Cardiac muscle cell (in vitro differentiated cells and primary cell): ENCODE data around the gene CTNS. TPM values are rescaled to one million over a fixed set of nuclear protein-coding genes. Genes with fewer than 3 reads are reported as not detected.

Experiments
- DNase-seq, 2 donors: peaks; one replicate each; pipeline versions ENCODE4 v3.0.0 to v3.0.0-alpha.2; 2010 to 2017; ENCODE audit warnings: low read depth in 1 of 2, low spot score in 1 of 2
- H3K27ac ChIP-seq: fragments of 200-600 bp; sonication (generic); 2 replicates; pipeline ENCODE4 v1.5.1; 2016
- H3K27me3 ChIP-seq: fragments of 200-600 bp; sonication (generic); 2 replicates; pipeline ENCODE4 v1.6.0; 2016; ENCODE audit warnings: control low read depth
- H3K36me3 ChIP-seq: fragments of 200-600 bp; sonication (generic); 2 replicates; pipeline ENCODE4 v1.5.1; 2016; ENCODE audit warnings: control low read depth
- H3K4me1 ChIP-seq: fragments of 200-600 bp; sonication (generic); 2 replicates; pipeline ENCODE4 v1.8.1; 2017; ENCODE audit warnings: low read depth, mild to moderate bottlenecking, mixed run types
- H3K4me3 ChIP-seq: fragments of 200-600 bp; sonication (generic); 2 replicates; pipeline ENCODE4 v1.5.1; 2016; ENCODE audit warnings: mild to moderate bottlenecking
- H3K9me3 ChIP-seq: fragments of 200-600 bp; sonication (generic); 2 replicates; pipeline ENCODE4 v1.5.1; 2017; ENCODE audit warnings: low read depth, mild to moderate bottlenecking, control low read depth
- polyA plus RNA-seq: library from polyadenylated mRNA; unstranded; fragments of >200 nt; fragmentation: Nextera tagmentation; extraction: Ambion mirVana; gene quantifications from 2 replicates; pipeline ENCODE4 v1.2.1, GENCODE V29; 2016
- total RNA-seq: library from RNA; depleted of rRNA; stranded (reverse); fragments of >200 nt; gene quantifications from 2 replicates; pipeline ENCODE4 v1.2.3, GENCODE V29; 2016
- TF ChIP-seq, protein P1 (sequence below): IDR thresholded peaks from 2 replicates; pipeline ENCODE4 v1.5.1; 2012; ENCODE audit warnings: low read depth, mild to moderate bottlenecking, low read length

CTNS gene
- total and polyA plus RNA-seq, 2 experiments from 2014 or later = 17.8 to 21.1 TPM

DNA sequence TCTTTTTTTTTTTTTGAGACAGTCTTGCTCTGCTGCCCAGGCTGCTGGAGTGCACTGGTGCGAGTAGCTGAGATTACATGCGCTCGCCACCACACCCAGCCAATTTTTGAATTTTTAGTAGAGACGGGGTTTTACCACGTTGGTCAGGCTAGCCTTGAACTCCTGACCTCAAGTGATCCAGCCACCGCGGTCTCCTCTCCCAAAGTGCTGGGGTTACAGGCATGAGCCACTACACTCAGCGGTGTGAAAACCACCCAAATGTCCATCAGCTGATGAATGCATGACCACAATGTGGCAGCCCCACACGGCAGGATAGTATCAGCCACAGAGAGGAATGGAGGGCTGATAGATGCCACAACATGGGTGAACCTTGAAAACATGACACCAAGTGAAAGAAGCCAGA lies 57.3 kb downstream of the CTNS start:
- H3K4me3 ChIP-seq = no peak overlapping the region
- peaks cover 8% of the 10 kb centered on the region for H3K4me1 ChIP-seq
- DNase-seq = no peak
- H3K9me3 ChIP-seq = no peaks in the 10 kb centered on the region
- H3K27me3 ChIP-seq = peaks cover 51% of the 10 kb centered on the region
- no peak overlapping the region for H3K27ac ChIP-seq
- TF ChIP-seq, protein P1, sequence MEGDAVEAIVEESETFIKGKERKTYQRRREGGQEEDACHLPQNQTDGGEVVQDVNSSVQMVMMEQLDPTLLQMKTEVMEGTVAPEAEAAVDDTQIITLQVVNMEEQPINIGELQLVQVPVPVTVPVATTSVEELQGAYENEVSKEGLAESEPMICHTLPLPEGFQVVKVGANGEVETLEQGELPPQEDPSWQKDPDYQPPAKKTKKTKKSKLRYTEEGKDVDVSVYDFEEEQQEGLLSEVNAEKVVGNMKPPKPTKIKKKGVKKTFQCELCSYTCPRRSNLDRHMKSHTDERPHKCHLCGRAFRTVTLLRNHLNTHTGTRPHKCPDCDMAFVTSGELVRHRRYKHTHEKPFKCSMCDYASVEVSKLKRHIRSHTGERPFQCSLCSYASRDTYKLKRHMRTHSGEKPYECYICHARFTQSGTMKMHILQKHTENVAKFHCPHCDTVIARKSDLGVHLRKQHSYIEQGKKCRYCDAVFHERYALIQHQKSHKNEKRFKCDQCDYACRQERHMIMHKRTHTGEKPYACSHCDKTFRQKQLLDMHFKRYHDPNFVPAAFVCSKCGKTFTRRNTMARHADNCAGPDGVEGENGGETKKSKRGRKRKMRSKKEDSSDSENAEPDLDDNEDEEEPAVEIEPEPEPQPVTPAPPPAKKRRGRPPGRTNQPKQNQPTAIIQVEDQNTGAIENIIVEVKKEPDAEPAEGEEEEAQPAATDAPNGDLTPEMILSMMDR = no peak
- H3K36me3 ChIP-seq = no peaks in the 10 kb centered on the region

DNA sequence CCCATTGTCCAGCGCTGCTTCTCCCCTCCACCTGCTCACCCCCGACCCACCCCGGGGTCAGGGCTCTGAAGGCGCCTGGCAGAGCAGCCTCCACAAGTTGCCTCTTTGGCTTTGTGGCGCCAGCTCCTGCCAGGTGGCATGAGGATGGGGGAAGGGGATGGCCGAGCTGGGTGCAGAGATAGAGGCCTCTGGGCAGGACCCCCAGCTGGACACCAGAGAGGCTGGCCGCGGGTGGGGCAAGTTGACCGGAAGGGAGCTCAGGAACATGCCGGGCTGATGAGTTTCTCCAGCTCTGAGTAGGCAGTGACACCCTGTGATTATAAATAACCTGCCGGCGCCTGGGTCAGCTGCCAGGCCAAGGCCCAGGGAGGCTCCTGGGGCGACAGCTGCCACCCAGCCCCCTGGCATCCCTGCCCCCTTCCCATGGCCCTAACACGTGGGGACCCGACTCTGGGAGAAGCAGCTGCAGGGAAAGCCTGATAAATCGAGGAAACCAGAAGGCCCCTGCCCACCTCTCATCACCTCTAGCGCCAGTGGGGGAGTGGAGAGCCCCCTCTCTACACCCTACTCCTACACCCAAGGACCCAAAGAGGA lies 58.7 kb downstream of the CTNS start:
- Histone ChIP-seq H3K4me1 (peaks cover 8% of the 10 kb centered on the region), H3K9me3 (no peaks in the 10 kb centered on the region), H3K27ac (no peak overlapping the region), H3K4me3 (peak overlapping the region; percentile 31), H3K27me3 (peaks cover 51% of the 10 kb centered on the region), H3K36me3 (no peaks in the 10 kb centered on the region)
- DNase-seq = no peak
- TF ChIP-seq, protein P1 = no peak

DNA sequence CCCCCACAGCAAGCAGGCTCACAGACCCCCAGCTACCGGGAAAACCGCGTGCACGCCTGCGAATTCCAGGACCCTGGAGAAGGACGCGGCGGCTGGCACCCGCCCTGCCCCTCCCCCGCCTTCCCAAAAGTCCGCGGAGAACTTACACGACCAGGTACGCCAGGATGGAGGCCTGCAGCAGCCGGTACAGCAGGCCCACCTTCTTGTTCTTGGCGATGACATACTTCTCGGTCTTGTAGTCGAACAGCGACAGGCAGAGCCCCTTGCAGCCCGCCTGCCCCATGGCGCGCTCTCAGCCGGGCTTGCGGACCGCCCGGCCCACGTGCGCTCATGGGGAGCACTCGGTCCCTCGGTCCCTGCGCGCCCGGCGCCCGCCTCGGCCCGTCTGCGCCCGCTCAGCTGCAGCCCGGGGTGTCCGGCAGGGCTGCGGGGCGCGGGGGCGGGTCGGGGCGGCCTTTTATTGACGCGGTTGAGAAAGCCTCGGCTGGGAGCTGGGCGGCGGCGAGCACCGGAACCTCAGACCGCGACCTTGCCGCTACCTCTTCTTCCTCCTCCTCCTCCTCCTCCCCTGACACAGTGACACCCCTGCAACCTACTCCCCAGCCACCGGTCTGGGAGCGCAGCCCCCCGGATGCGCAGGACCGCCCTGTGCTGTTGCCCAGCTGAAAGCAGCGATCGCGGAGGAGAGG lies 59.3 kb downstream of the CTNS start, which contains the start of gene P2RX5:
Gene P2RX5 (minus strand): TSS at position 433 of the 689 bp plus-strand sequence. CDS start 150 bp downstream, at position 283.
- Histone ChIP-seq H3K4me3 (peak within 1 kb of the TSS; percentile 31), H3K4me1 (peaks cover 8% of the 10 kb centered on the region), H3K9me3 (no peaks in the 10 kb centered on the region), H3K27ac (no peak within 1 kb of the TSS), H3K27me3 (peaks cover 51% of the 10 kb centered on the region), H3K36me3 (no peaks in the 10 kb centered on the region)
- DNase-seq = peak; percentile 13 to 61
- TF ChIP-seq, protein P1 = no peak

DNA sequence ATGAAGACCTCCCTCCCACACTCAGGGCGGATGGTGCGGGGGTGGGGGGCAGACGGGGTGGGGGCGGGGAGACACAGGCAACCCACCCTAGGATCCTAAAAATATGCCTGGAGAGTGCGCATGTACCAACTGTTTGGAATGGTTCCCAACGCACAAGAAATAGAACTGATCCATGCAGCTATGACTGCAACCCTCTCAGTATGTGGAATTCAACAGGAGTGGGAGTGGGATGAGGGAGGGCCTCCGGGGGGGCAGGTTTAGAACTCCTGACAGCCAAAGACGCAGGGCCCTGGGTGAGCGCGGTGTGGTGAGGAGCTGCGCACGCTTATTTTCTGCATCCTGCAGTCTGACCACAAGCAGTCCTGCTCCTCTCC lies 60.5 kb downstream of the CTNS start:
- DNase-seq = no peak
- peaks cover 8% of the 10 kb centered on the region for H3K4me1 ChIP-seq
- peaks cover 51% of the 10 kb centered on the region for H3K27me3 ChIP-seq
- H3K27ac ChIP-seq = no peak overlapping the region
- no peaks in the 10 kb centered on the region for H3K9me3 ChIP-seq
- H3K4me3 ChIP-seq = no peak overlapping the region
- TF ChIP-seq, protein P1 = no peak
- H3K36me3 ChIP-seq = no peaks in the 10 kb centered on the region

DNA sequence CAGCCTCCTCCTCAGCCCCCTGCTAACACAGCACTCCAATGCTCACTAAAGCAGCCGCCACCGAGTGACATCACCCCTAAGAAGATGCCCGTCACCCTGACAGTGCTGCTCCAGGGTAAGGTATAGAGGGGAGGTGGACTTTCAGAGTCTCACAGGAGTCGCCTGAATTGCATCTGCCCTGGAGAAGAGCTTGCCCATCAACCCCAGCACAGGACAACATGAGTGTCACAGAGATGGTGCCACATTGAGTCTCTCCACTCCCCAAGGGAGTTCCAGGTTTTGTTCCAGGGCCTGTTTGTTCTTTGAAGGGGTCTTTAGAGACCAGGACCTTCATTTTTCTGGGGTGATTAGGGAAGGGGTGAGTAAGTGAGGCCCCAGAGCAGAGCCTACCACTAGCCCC lies 61.6 kb downstream of the CTNS start:
- no peak for DNase-seq
- H3K4me3 ChIP-seq = no peak overlapping the region
- no peaks in the 10 kb centered on the region for H3K36me3 ChIP-seq
- H3K27ac ChIP-seq = no peak overlapping the region
- peaks cover 8% of the 10 kb centered on the region for H3K4me1 ChIP-seq
- H3K27me3 ChIP-seq = peaks cover 51% of the 10 kb centered on the region
- TF ChIP-seq, protein P1 = no peak
- H3K9me3 ChIP-seq = no peaks in the 10 kb centered on the region
